ENCODE measurements around the gene D2HGDH.

- TF ChIP-seq, protein P1, sequence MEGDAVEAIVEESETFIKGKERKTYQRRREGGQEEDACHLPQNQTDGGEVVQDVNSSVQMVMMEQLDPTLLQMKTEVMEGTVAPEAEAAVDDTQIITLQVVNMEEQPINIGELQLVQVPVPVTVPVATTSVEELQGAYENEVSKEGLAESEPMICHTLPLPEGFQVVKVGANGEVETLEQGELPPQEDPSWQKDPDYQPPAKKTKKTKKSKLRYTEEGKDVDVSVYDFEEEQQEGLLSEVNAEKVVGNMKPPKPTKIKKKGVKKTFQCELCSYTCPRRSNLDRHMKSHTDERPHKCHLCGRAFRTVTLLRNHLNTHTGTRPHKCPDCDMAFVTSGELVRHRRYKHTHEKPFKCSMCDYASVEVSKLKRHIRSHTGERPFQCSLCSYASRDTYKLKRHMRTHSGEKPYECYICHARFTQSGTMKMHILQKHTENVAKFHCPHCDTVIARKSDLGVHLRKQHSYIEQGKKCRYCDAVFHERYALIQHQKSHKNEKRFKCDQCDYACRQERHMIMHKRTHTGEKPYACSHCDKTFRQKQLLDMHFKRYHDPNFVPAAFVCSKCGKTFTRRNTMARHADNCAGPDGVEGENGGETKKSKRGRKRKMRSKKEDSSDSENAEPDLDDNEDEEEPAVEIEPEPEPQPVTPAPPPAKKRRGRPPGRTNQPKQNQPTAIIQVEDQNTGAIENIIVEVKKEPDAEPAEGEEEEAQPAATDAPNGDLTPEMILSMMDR (conservative IDR thresholded peaks at IDR 0.05; ENCODE audit: low read length): no peak
- no peak for TF ChIP-seq EZH2phosphoT487 (IDR thresholded peaks at IDR 0.05; ENCODE audit: borderline replicate concordance, low read depth, low read length)
Measured at GRCh38 chr2:241815477-241816430, 81.3 kb downstream of the D2HGDH start.

Data from OCI-LY7 (cell line).